ENCODE measurements around the gene NR6A1. TPM values are rescaled to one million over a fixed set of nuclear protein-coding genes. Genes with fewer than 3 reads are reported as not detected.

The NR6A1 gene
- total RNA-seq, 1 donor = 0.36 TPM

GRCh38 chr9:124758061-124758460, 13.1 kb downstream of the NR6A1 start:
- Histone ChIP-seq H3K4me1 (ENCODE audit: insufficient read depth, low read length) (peaks cover 10% of the 10 kb centered on the region), H4K20me1 (ENCODE audit: insufficient read depth, low read length) (no peaks in the 10 kb centered on the region), H3K27ac (ENCODE audit: low read depth, low read length) (no peak overlapping the region), H3K4me3 (ENCODE audit: insufficient read depth, low read length) (no peak overlapping the region), H3K4me2 (ENCODE audit: insufficient read depth, low read length) (no peak overlapping the region), H3K9me3 (ENCODE audit: low read depth, low read length) (no peaks in the 10 kb centered on the region), H3K27me3 (ENCODE audit: insufficient read depth, low read length) (peaks cover 74% of the 10 kb centered on the region), H2AFZ (ENCODE audit: low read length) (no peak overlapping the region), H3K79me2 (ENCODE audit: insufficient read depth, low read length) (no peaks in the 10 kb centered on the region), H3K36me3 (ENCODE audit: insufficient read depth, low read length) (no peaks in the 10 kb centered on the region)
- no peak for TF ChIP-seq CTCF (IDR thresholded peaks at IDR 0.05; ENCODE audit: extremely low read depth, low read depth, low read length)
- no peak for DNase-seq (ENCODE audit: insufficient read length, low spot score, missing footprints)

- peaks cover 70% of the 10 kb centered on the region for H3K27me3 ChIP-seq (ENCODE audit: insufficient read depth, low read length)
These were observed 13.5 kb downstream of the NR6A1 start for GRCh38 chr9:124757616-124758015.

GRCh38 chr9:124756011-124756410, 15.1 kb downstream of the NR6A1 start:
- Histone ChIP-seq H3K9me3 (ENCODE audit: low read depth, low read length) (no peaks in the 10 kb centered on the region), H3K36me3 (ENCODE audit: insufficient read depth, low read length) (no peaks in the 10 kb centered on the region), H3K79me2 (ENCODE audit: insufficient read depth, low read length) (no peaks in the 10 kb centered on the region), H3K27ac (ENCODE audit: low read depth, low read length) (no peak overlapping the region), H4K20me1 (ENCODE audit: insufficient read depth, low read length) (no peaks in the 10 kb centered on the region), H3K27me3 (ENCODE audit: insufficient read depth, low read length) (peaks cover 54% of the 10 kb centered on the region), H3K4me2 (ENCODE audit: insufficient read depth, low read length) (no peak overlapping the region), H2AFZ (ENCODE audit: low read length) (no peak overlapping the region), H3K4me3 (ENCODE audit: insufficient read depth, low read length) (no peak overlapping the region), H3K4me1 (ENCODE audit: insufficient read depth, low read length) (peaks cover 13% of the 10 kb centered on the region)
- no peak for TF ChIP-seq CTCF (IDR thresholded peaks at IDR 0.05; ENCODE audit: extremely low read depth, low read depth, low read length)
- no peak for DNase-seq (ENCODE audit: insufficient read length, low spot score, missing footprints)

More at GRCh38 chr9:124757616-124758015, 13.5 kb downstream of the NR6A1 start:
- Histone ChIP-seq H3K9me3 (ENCODE audit: low read depth, low read length) (no peaks in the 10 kb centered on the region), H3K79me2 (ENCODE audit: insufficient read depth, low read length) (no peaks in the 10 kb centered on the region), H3K36me3 (ENCODE audit: insufficient read depth, low read length) (no peaks in the 10 kb centered on the region), H3K27ac (ENCODE audit: low read depth, low read length) (no peak overlapping the region), H4K20me1 (ENCODE audit: insufficient read depth, low read length) (no peaks in the 10 kb centered on the region), H3K4me2 (ENCODE audit: insufficient read depth, low read length) (no peak overlapping the region), H3K4me3 (ENCODE audit: insufficient read depth, low read length) (no peak overlapping the region), H3K4me1 (ENCODE audit: insufficient read depth, low read length) (peaks cover 13% of the 10 kb centered on the region), H2AFZ (ENCODE audit: low read length) (no peak overlapping the region)
- no peak for DNase-seq (ENCODE audit: insufficient read length, low spot score, missing footprints)
- TF ChIP-seq CTCF (IDR thresholded peaks at IDR 0.05; ENCODE audit: extremely low read depth, low read depth, low read length) = no peak

- no peak overlapping the region for H3K4me3 ChIP-seq (ENCODE audit: insufficient read depth, low read length)
- no peaks in the 10 kb centered on the region for H4K20me1 ChIP-seq (ENCODE audit: insufficient read depth, low read length)
- no peak overlapping the region for H3K27ac ChIP-seq (ENCODE audit: low read depth, low read length)
- no peaks in the 10 kb centered on the region for H3K9me3 ChIP-seq (ENCODE audit: low read depth, low read length)
- no peak overlapping the region for H2AFZ ChIP-seq (ENCODE audit: low read length)
- no peaks in the 10 kb centered on the region for H3K36me3 ChIP-seq (ENCODE audit: insufficient read depth, low read length)
- TF ChIP-seq CTCF (IDR thresholded peaks at IDR 0.05; ENCODE audit: extremely low read depth, low read depth, low read length) = no peak
- peaks cover 13% of the 10 kb centered on the region for H3K4me1 ChIP-seq (ENCODE audit: insufficient read depth, low read length)
- H3K27me3 ChIP-seq (ENCODE audit: insufficient read depth, low read length) = peaks cover 46% of the 10 kb centered on the region
- DNase-seq (ENCODE audit: insufficient read length, low spot score, missing footprints) = no peak
- no peaks in the 10 kb centered on the region for H3K79me2 ChIP-seq (ENCODE audit: insufficient read depth, low read length)
- no peak overlapping the region for H3K4me2 ChIP-seq (ENCODE audit: insufficient read depth, low read length)
These were observed 16.1 kb downstream of the NR6A1 start for GRCh38 chr9:124755061-124755460.

All from osteoblast (primary cell).